Endodermal cell (in vitro differentiated cells): ENCODE results near the gene EEA1. TPM values are rescaled to one million over a fixed set of nuclear protein-coding genes. Genes with fewer than 3 reads are reported as not detected.

ENCODE experiments used
- DNase-seq: peaks from one replicate; pipeline ENCODE4 v3.0.0-alpha.2; 2017
- H3K27ac ChIP-seq: 2 replicates; pipeline ENCODE4 v1.5.1; 2013; ENCODE audit warnings: mild to moderate bottlenecking, low read depth, low read length, moderate library complexity
- H3K27me3 ChIP-seq: 2 replicates; pipeline ENCODE4 v1.6.1; 2013; ENCODE audit warnings: mild to moderate bottlenecking, low read length, moderate library complexity; ENCODE audit not compliant: insufficient read depth, control insufficient read depth, poor library complexity, severe bottlenecking
- H3K36me3 ChIP-seq: 2 replicates; pipeline ENCODE4 v1.7.0; 2013; ENCODE audit warnings: mild to moderate bottlenecking, low read length, moderate library complexity; ENCODE audit not compliant: control insufficient read depth, insufficient read depth
- H3K4me1 ChIP-seq: one replicate; pipeline ENCODE4 v1.7.0; 2013; ENCODE audit warnings: low read length; ENCODE audit not compliant: control insufficient read depth, insufficient read depth
- H3K4me3 ChIP-seq: 2 replicates; pipeline ENCODE4 v1.5.1; 2013; ENCODE audit warnings: mild to moderate bottlenecking, low read length, moderate library complexity
- H3K9ac ChIP-seq: 2 replicates; pipeline ENCODE4 v1.6.1; 2013; ENCODE audit warnings: mild to moderate bottlenecking, low read length, moderate library complexity; ENCODE audit not compliant: poor library complexity, severe bottlenecking; ENCODE audit errors: extremely low read depth
- H3K9me3 ChIP-seq: 2 replicates; pipeline ENCODE4 v1.6.1; 2013; ENCODE audit warnings: mild to moderate bottlenecking, low read length, moderate library complexity; ENCODE audit not compliant: control insufficient read depth
- H3K27ac Mint-ChIP-seq: 2 replicates; pipeline ENCODE4 v1.8.0; 2020; ENCODE audit warnings: mixed read lengths
- H3K27me3 Mint-ChIP-seq: 2 replicates; pipeline ENCODE4 v1.8.0; 2021; ENCODE audit warnings: mild to moderate bottlenecking, mixed read lengths; ENCODE audit not compliant: insufficient read depth
- H3K36me3 Mint-ChIP-seq: 2 replicates; pipeline ENCODE4 v1.8.0; 2020; ENCODE audit warnings: low read depth, mixed read lengths
- H3K4me1 Mint-ChIP-seq: 2 replicates; pipeline ENCODE4 v1.8.0; 2020; ENCODE audit warnings: mixed read lengths
- H3K4me3 Mint-ChIP-seq: 2 replicates; pipeline ENCODE4 v1.8.0; 2020; ENCODE audit warnings: mild to moderate bottlenecking, moderate library complexity, mixed read lengths
- H3K9me3 Mint-ChIP-seq: 2 replicates; pipeline ENCODE4 v1.8.0; 2020; ENCODE audit warnings: mild to moderate bottlenecking, mixed read lengths
- CTCF ChIP-seq: fragments of 200-600 bp; sonication (generic); conservative IDR thresholded peaks from 2 replicates; pipeline ENCODE4 v1.5.0; 2021; ENCODE audit warnings: antibody characterized with exemption, mild to moderate bottlenecking
- WGBS, 2 experiments: methylation state at CpG; one replicate each; pipeline versions ENCODE4 v1.1.5 to v1.1.7; 2013; ENCODE audit warnings: missing lambda C conversion rate in 2 of 2, mixed read lengths in 1 of 2; ENCODE audit not compliant: insufficient coverage in 1 of 2, insufficient read length in 1 of 2; 5-methylcytosine and 5-hydroxymethylcytosine counted together
- total RNA-seq, 2 donors: library from RNA; stranded (reverse); fragmentation: NEBNext Ultra II Directional in 1 of 2; extraction: Animal tissue kit (Norgen Biotek cat#: 25700) in 1 of 2; gene quantifications; 2 replicates in 1 of 2; 3 replicates in 1 of 2; pipeline ENCODE4 v1.2.1, GENCODE V29; 2021

Gene EEA1
- total RNA-seq, 2 donors from 2014 or later = 28.2 to 32.5 TPM

- no peaks in the 10 kb centered on the region for H3K27me3 ChIP-seq
- no peaks in the 10 kb centered on the region for H3K36me3 ChIP-seq
- H3K27ac ChIP-seq = no peak overlapping the region
- no peak overlapping the region for H3K9ac ChIP-seq
- no peak overlapping the region for H3K27ac Mint-ChIP-seq
- no peak overlapping the region for H3K4me3 Mint-ChIP-seq
- H3K9me3 Mint-ChIP-seq = peaks cover 4% of the 10 kb centered on the region
- H3K4me3 ChIP-seq = no peak overlapping the region
- no peak for TF ChIP-seq CTCF
- no peaks in the 10 kb centered on the region for H3K9me3 ChIP-seq
- DNase-seq = no peak
- WGBS, 2 experiments = 100% methylated on average over 1 of the region's 1 CpG; no CpG with 5 or more reads in 1 of the 2 experiments
- H3K4me1 ChIP-seq = no peaks in the 10 kb centered on the region
- H3K4me1 Mint-ChIP-seq = peaks cover 2% of the 10 kb centered on the region
- no peaks in the 10 kb centered on the region for H3K36me3 Mint-ChIP-seq
- no peaks in the 10 kb centered on the region for H3K27me3 Mint-ChIP-seq
Measured at GRCh38 chr12:92942905-92943304, 13.8 kb upstream of the EEA1 start.

- Histone ChIP-seq H3K4me3 (no peak overlapping the region), H3K9me3 (no peaks in the 10 kb centered on the region), H3K27ac (no peak overlapping the region), H3K27me3 (no peaks in the 10 kb centered on the region), H3K4me1 (no peaks in the 10 kb centered on the region), H3K9ac (no peak overlapping the region), H3K36me3 (no peaks in the 10 kb centered on the region)
- DNase-seq = no peak
- no peaks in the 10 kb centered on the region for H3K36me3 Mint-ChIP-seq
- no peak for TF ChIP-seq CTCF
- peaks cover 2% of the 10 kb centered on the region for H3K9me3 Mint-ChIP-seq
- H3K4me1 Mint-ChIP-seq = no peaks in the 10 kb centered on the region
- no peak overlapping the region for H3K4me3 Mint-ChIP-seq
- no peaks in the 10 kb centered on the region for H3K27me3 Mint-ChIP-seq
- 100% methylated on average over 1 of the region's 1 CpG for WGBS, 2 experiments
- H3K27ac Mint-ChIP-seq = no peak overlapping the region
Measured at GRCh38 chr12:92939116-92939515, 10.0 kb upstream of the EEA1 start.

GRCh38 chr12:92938638-92939037 lies 9.5 kb upstream of the EEA1 start:
- H3K36me3 ChIP-seq = no peaks in the 10 kb centered on the region
- H3K9me3 ChIP-seq = no peaks in the 10 kb centered on the region
- no peak for DNase-seq
- H3K36me3 Mint-ChIP-seq = no peaks in the 10 kb centered on the region
- no peak overlapping the region for H3K4me3 Mint-ChIP-seq
- H3K4me1 Mint-ChIP-seq = peaks cover 4% of the 10 kb centered on the region
- WGBS, 2 experiments = 87 to 95% methylated on average over 2 to 4 of the region's 4 CpGs
- peaks cover 3% of the 10 kb centered on the region for H3K4me1 ChIP-seq
- peaks cover 2% of the 10 kb centered on the region for H3K9me3 Mint-ChIP-seq
- H3K4me3 ChIP-seq = no peak overlapping the region
- H3K27ac ChIP-seq = no peak overlapping the region
- H3K9ac ChIP-seq = no peak overlapping the region
- TF ChIP-seq CTCF = no peak
- no peaks in the 10 kb centered on the region for H3K27me3 Mint-ChIP-seq
- no peak overlapping the region for H3K27ac Mint-ChIP-seq
- H3K27me3 ChIP-seq = no peaks in the 10 kb centered on the region
